GM10248 (cell line): ENCODE measurements around the gene AMPD3.

Experiments
- CTCF ChIA-PET: fragments of 300-600 bp; sonication (Branson Sonifier 250); formaldehyde crosslinking; extraction: SDS; loops from one replicate; lab custom pipeline; 2021; ENCODE audit warnings: antibody characterized with exemption; lab: Yijun Ruan, JAX
- POLR2A ChIA-PET: fragments of 350-650 bp; sonication (Branson Sonifier 250); formaldehyde crosslinking; extraction: SDS; loops from one replicate; lab custom pipeline; 2020; ENCODE audit warnings: antibody characterized with exemption; lab: Yijun Ruan, JAX
- DNase-seq: peaks from one replicate; pipeline ENCODE4 v3.0.0; 2012; ENCODE audit errors: extremely low spot score
- TF ChIP-seq, protein P1 (sequence below): IDR thresholded peaks from 2 replicates; pipeline ENCODE4 v1.5.1; 2012; ENCODE audit warnings: mild to moderate bottlenecking, low read depth; ENCODE audit errors: extremely low read depth, missing control alignments, control extremely low read depth

The AMPD3 gene

DNA sequence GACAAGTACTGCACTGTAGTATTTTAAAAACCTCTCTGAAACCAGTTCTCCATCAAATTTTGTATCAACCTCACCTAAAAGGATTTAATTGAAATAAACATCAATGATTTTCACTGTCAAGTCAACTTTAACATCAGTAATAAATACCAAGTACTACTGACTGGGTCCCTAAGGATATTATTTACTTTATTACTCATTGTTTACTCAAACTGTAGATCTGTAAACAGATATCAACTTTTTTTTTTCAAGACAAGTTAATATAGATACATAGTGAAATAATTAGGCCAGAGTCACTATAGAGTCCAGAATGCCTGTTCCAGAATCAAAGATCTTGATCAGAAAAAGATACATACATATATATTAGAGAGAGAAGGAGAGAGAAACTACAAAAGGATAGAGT is 84.3 kb downstream of the AMPD3 start:
- DNase-seq = no peak
- CTCF ChIA-PET = interaction anchor here (2.9 kb wide), 2 partner anchors 12 to 115 kb away, joined by 14 to 24 read pairs; no protein-coding TSS in a partner anchor
- TF ChIP-seq, protein P1, sequence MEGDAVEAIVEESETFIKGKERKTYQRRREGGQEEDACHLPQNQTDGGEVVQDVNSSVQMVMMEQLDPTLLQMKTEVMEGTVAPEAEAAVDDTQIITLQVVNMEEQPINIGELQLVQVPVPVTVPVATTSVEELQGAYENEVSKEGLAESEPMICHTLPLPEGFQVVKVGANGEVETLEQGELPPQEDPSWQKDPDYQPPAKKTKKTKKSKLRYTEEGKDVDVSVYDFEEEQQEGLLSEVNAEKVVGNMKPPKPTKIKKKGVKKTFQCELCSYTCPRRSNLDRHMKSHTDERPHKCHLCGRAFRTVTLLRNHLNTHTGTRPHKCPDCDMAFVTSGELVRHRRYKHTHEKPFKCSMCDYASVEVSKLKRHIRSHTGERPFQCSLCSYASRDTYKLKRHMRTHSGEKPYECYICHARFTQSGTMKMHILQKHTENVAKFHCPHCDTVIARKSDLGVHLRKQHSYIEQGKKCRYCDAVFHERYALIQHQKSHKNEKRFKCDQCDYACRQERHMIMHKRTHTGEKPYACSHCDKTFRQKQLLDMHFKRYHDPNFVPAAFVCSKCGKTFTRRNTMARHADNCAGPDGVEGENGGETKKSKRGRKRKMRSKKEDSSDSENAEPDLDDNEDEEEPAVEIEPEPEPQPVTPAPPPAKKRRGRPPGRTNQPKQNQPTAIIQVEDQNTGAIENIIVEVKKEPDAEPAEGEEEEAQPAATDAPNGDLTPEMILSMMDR = no peak
- POLR2A ChIA-PET = no interaction called here

DNA sequence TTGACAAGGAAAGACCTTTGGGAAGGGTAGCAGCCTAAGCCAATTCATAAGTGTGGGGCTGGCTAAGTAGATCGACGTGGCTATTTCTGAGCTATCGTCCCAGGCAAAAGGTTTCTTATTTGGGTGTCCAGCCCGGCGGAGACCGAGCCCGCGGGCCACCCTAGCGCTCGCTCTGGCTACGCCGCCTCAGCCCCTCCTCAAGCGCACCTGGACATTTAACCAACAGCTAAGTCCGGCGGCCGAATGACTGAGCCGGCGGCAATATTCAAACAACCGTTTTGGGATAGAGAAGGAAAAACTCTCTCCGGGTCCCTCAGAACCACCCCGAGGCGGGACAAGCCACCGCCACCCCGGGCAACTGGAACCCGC is 85.5 kb downstream of the AMPD3 start:
- TF ChIP-seq, protein P1 = no peak
- CTCF ChIA-PET = interaction anchor here (0.7 to 5.7 kb wide), 56 partner anchors 9 to 252 kb away, joined by 3 to 47 read pairs (median 5); partner anchors contain the start of genes AMPD3 and LYVE1
- DNase-seq = no peak
- POLR2A ChIA-PET = interaction anchor here (1.0 kb wide), 1 partner anchor 210 kb away, joined by 3 read pairs; the partner anchor contains the start of gene CTR9

DNA sequence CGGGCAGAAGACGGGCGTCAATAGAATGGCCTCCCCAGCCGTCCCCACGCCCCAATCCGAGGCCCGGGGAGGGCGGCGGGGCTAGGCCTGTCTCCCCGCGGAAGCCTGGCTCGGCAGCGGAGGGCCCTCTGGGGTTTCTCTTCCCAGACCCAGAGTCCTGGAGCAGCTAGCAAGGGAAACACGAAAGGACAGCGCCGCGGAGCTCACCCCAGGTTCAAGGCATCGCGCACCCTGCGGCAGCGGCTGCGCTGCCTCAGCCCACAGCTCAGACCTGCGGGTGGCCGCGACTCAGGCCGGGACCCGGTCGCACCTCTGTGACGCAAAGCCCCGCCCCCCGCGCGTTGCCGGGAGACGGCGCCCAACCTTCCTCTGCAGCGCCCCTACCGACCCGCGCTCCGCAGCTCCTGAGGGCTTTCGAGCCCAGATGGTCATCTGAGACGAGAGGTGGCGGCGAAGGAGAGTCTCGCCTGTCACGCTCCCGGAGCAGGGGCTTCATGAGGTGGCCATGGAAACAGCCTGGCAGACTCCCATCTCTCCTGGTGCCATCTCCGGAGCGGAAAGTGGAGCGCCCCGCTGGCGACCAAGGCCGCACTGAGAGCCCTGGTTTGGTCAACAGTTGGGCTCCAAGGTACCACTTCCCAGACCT is 86.0 kb downstream of the AMPD3 start, which contains the start of gene RNF141:
TSS of gene RNF141 (minus strand) at position 273 of the 646 bp plus-strand sequence. CDS start 7,029 bp downstream, outside the sequence.
- DNase-seq = peak; percentile 98
- ChIA-PET POLR2A (interaction anchor here (0.6 to 1.0 kb wide), 2 partner anchors 210 to 269 kb away, joined by 3 read pairs; partner anchors contain the start of gene CTR9), CTCF (interaction anchor here (0.7 to 5.7 kb wide), 58 partner anchors 9 to 252 kb away, joined by 3 to 47 read pairs (median 5); partner anchors contain the start of genes AMPD3 and LYVE1)
- TF ChIP-seq, protein P1 = peak; percentile 95

DNA sequence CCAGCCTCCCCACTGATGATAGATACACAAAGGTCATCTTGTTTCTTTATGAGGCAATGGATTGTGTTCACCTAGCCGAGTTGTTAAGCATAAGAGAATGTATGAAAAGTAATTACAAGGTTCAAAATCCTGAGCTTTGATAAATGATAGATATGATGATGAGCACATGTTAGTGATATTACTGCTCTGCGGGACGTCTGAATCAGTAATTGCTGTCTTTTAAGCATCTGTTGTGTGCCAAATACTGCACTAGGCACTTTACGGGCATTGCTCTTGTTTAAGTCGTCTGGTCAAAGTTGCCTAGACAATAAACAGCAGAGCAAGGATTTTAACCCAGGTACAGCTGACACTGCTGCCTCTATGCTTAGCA is 86.5 kb downstream of the AMPD3 start:
- POLR2A ChIA-PET = interaction anchor here (0.6 to 1.0 kb wide), 2 partner anchors 209 to 269 kb away, joined by 3 read pairs; partner anchors contain the start of gene CTR9
- CTCF ChIA-PET = interaction anchor here (0.7 to 5.7 kb wide), 43 partner anchors 10 to 251 kb away, joined by 3 to 47 read pairs (median 5); partner anchors contain the start of gene AMPD3
- DNase-seq = no peak

DNA sequence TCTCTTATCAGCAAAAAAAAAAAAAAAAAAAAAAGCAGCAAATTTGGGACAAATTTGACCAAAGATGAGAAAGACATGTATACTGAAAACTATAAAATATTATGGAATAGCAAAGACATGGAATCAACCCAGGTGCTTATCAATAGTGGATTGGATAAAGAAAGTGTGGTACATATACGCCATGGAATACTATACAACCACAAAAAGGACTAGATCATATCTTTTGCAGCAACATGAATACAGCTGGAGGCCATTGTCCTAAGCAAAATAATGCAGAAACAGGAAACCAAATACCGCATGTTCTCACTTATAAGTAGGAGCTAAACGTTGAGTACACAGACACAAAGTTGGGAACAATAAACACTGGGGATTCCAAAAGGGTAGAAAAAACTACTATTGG is 87.7 kb downstream of the AMPD3 start:
- ChIA-PET CTCF (interaction anchor here (2.8 to 5.7 kb wide), 2 partner anchors 11 to 91 kb away, joined by 11 to 47 read pairs; no protein-coding TSS in a partner anchor), POLR2A (no interaction called here)
- DNase-seq = no peak
- TF ChIP-seq, protein P1 = no peak

More for the DNA sequence above, 86.5 kb downstream of the AMPD3 start:
- TF ChIP-seq, protein P1 = no peak

DNA sequence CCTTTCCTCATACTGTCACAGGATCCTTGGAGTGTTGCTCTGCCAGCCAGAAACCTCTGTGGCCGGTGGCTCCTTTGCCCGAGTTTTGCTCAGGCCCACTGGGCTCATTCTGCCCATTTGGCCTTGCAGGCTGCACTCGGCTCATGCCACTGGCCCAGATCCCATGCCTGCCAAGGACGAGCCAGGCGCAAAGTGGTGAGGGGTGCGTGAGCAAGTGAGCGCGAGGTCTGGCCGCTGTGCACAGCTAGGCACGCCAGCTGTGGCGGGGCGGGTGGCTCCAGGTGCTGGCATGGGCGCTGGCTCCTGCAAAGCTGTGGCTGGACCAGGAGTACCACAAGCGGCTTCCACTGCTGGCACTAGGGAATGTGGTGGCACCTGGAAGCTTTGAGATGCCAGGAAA is 88.7 kb downstream of the AMPD3 start:
- DNase-seq = no peak
- CTCF ChIA-PET = interaction anchor here (1.1 to 5.7 kb wide), 2 partner anchors 12 kb away, joined by 3 to 47 read pairs; no protein-coding TSS in a partner anchor
- POLR2A ChIA-PET = no interaction called here
- TF ChIP-seq, protein P1 = no peak
